ENCODE results near the gene ACVR1B. TPM values are rescaled to one million over a fixed set of nuclear protein-coding genes. Genes with fewer than 3 reads are reported as not detected.
A peak's percentile ranks its signal among the peaks of the same experiment; 100 is the strongest.

ACVR1B gene
- total RNA-seq, 2 donors from 2014 or later, result 6.8 TPM

- Mint-ChIP-seq H3K27me3 (no peaks in the 10 kb centered on the region), H3K27ac (no peak overlapping the region), H3K9me3 (no peaks in the 10 kb centered on the region), H3K36me3 (ENCODE audit: low read depth) (peaks cover 11% of the 10 kb centered on the region), H3K4me3 (no peak overlapping the region), H3K4me1 (peaks cover 14% of the 10 kb centered on the region)
- ATAC-seq (replicated peaks), result no peak
Observed at GRCh38 chr12:52019113-52019770, 67.7 kb downstream of the ACVR1B start.

- peak overlapping the region; percentile 29 for H3K4me3 Mint-ChIP-seq
- no peaks in the 10 kb centered on the region for H3K9me3 Mint-ChIP-seq
- H3K27me3 Mint-ChIP-seq, result no peaks in the 10 kb centered on the region
- peaks cover 14% of the 10 kb centered on the region for H3K36me3 Mint-ChIP-seq (ENCODE audit: low read depth)
- H3K4me1 Mint-ChIP-seq, result peaks cover 19% of the 10 kb centered on the region
- peak overlapping the region; percentile 34 for H3K27ac Mint-ChIP-seq
- no peak for ATAC-seq (replicated peaks)
Observed at GRCh38 chr12:52020539-52021336, 69.2 kb downstream of the ACVR1B start.

GRCh38 chr12:52022841-52023181 lies 71.3 kb downstream of the ACVR1B start:
- H3K9me3 Mint-ChIP-seq, result no peaks in the 10 kb centered on the region
- H3K4me3 Mint-ChIP-seq, result peak overlapping the region; percentile 83
- H3K4me1 Mint-ChIP-seq, result peaks cover 19% of the 10 kb centered on the region
- no peak overlapping the region for H3K27ac Mint-ChIP-seq
- peaks cover 4% of the 10 kb centered on the region for H3K36me3 Mint-ChIP-seq (ENCODE audit: low read depth)
- no peaks in the 10 kb centered on the region for H3K27me3 Mint-ChIP-seq
- peak; percentile 28 for ATAC-seq (replicated peaks)

GRCh38 chr12:52023182-52023975 lies 71.9 kb downstream of the ACVR1B start:
- Mint-ChIP-seq H3K9me3 (no peaks in the 10 kb centered on the region), H3K27ac (peak overlapping the region; percentile 85), H3K36me3 (ENCODE audit: low read depth) (peaks cover 4% of the 10 kb centered on the region), H3K27me3 (no peaks in the 10 kb centered on the region), H3K4me3 (peak overlapping the region; percentile 83), H3K4me1 (peaks cover 19% of the 10 kb centered on the region)
- ATAC-seq (replicated peaks), result peak; percentile 77

GRCh38 chr12:52023976-52024688 lies 72.6 kb downstream of the ACVR1B start:
- H3K27ac Mint-ChIP-seq, result peak overlapping the region; percentile 85
- no peaks in the 10 kb centered on the region for H3K9me3 Mint-ChIP-seq
- ATAC-seq (replicated peaks), result peak; percentile 14
- peaks cover 19% of the 10 kb centered on the region for H3K4me1 Mint-ChIP-seq
- no peaks in the 10 kb centered on the region for H3K27me3 Mint-ChIP-seq
- peak overlapping the region; percentile 83 for H3K4me3 Mint-ChIP-seq
- H3K36me3 Mint-ChIP-seq (ENCODE audit: low read depth), result peaks cover 4% of the 10 kb centered on the region

GRCh38 chr12:52024845-52025230 lies 73.3 kb downstream of the ACVR1B start:
- H3K4me1 Mint-ChIP-seq, result peaks cover 19% of the 10 kb centered on the region
- H3K9me3 Mint-ChIP-seq, result no peaks in the 10 kb centered on the region
- H3K36me3 Mint-ChIP-seq (ENCODE audit: low read depth), result peaks cover 4% of the 10 kb centered on the region
- ATAC-seq (replicated peaks), result peak; percentile 52
- peak overlapping the region; percentile 85 for H3K27ac Mint-ChIP-seq
- H3K27me3 Mint-ChIP-seq, result no peaks in the 10 kb centered on the region
- H3K4me3 Mint-ChIP-seq, result peak overlapping the region; percentile 83

- peak overlapping the region; percentile 85 for H3K27ac Mint-ChIP-seq
- peaks cover 6% of the 10 kb centered on the region for H3K4me1 Mint-ChIP-seq
- H3K4me3 Mint-ChIP-seq, result peak overlapping the region; percentile 83
- H3K27me3 Mint-ChIP-seq, result no peaks in the 10 kb centered on the region
- no peaks in the 10 kb centered on the region for H3K9me3 Mint-ChIP-seq
- peaks cover 4% of the 10 kb centered on the region for H3K36me3 Mint-ChIP-seq (ENCODE audit: low read depth)
- ATAC-seq (replicated peaks), result no peak
Observed at GRCh38 chr12:52026263-52026662, 74.8 kb downstream of the ACVR1B start.

GRCh38 chr12:52027085-52027843 lies 75.8 kb downstream of the ACVR1B start:
- H3K4me3 Mint-ChIP-seq, result no peak overlapping the region
- no peaks in the 10 kb centered on the region for H3K27me3 Mint-ChIP-seq
- H3K4me1 Mint-ChIP-seq, result peaks cover 6% of the 10 kb centered on the region
- no peak overlapping the region for H3K27ac Mint-ChIP-seq
- no peak for ATAC-seq (replicated peaks)
- peaks cover 4% of the 10 kb centered on the region for H3K36me3 Mint-ChIP-seq (ENCODE audit: low read depth)
- no peaks in the 10 kb centered on the region for H3K9me3 Mint-ChIP-seq

- H3K4me1 Mint-ChIP-seq, result peaks cover 17% of the 10 kb centered on the region
- H3K27me3 Mint-ChIP-seq, result no peaks in the 10 kb centered on the region
- H3K4me3 Mint-ChIP-seq, result no peak overlapping the region
- no peaks in the 10 kb centered on the region for H3K9me3 Mint-ChIP-seq
- no peak for ATAC-seq (replicated peaks)
- peaks cover 4% of the 10 kb centered on the region for H3K36me3 Mint-ChIP-seq (ENCODE audit: low read depth)
- H3K27ac Mint-ChIP-seq, result no peak overlapping the region
Observed at GRCh38 chr12:52029685-52030084, 78.2 kb downstream of the ACVR1B start.

- Mint-ChIP-seq H3K27me3 (no peaks in the 10 kb centered on the region), H3K4me1 (peaks cover 12% of the 10 kb centered on the region), H3K4me3 (peak overlapping the region; percentile 85), H3K36me3 (ENCODE audit: low read depth) (no peaks in the 10 kb centered on the region), H3K27ac (peak overlapping the region; percentile 72), H3K9me3 (no peaks in the 10 kb centered on the region)
- ATAC-seq (replicated peaks), result no peak
Observed at GRCh38 chr12:52032446-52032803, 80.9 kb downstream of the ACVR1B start.

- Mint-ChIP-seq H3K36me3 (ENCODE audit: low read depth) (no peaks in the 10 kb centered on the region), H3K4me1 (peaks cover 12% of the 10 kb centered on the region), H3K4me3 (peak overlapping the region; percentile 85), H3K27ac (peak overlapping the region; percentile 72), H3K9me3 (no peaks in the 10 kb centered on the region), H3K27me3 (no peaks in the 10 kb centered on the region)
- peak; percentile 98 for ATAC-seq (replicated peaks)
Observed at GRCh38 chr12:52032804-52033445, 81.4 kb downstream of the ACVR1B start.

- H3K27me3 Mint-ChIP-seq, result no peaks in the 10 kb centered on the region
- peaks cover 12% of the 10 kb centered on the region for H3K4me1 Mint-ChIP-seq
- no peak for ATAC-seq (replicated peaks)
- H3K9me3 Mint-ChIP-seq, result no peaks in the 10 kb centered on the region
- H3K4me3 Mint-ChIP-seq, result peak overlapping the region; percentile 85
- H3K27ac Mint-ChIP-seq, result peak overlapping the region; percentile 72
- no peaks in the 10 kb centered on the region for H3K36me3 Mint-ChIP-seq (ENCODE audit: low read depth)
Observed at GRCh38 chr12:52033446-52034140, 82.1 kb downstream of the ACVR1B start.

- no peaks in the 10 kb centered on the region for H3K9me3 Mint-ChIP-seq
- no peak overlapping the region for H3K27ac Mint-ChIP-seq
- H3K4me3 Mint-ChIP-seq, result peak overlapping the region; percentile 77
- peaks cover 19% of the 10 kb centered on the region for H3K4me1 Mint-ChIP-seq
- H3K36me3 Mint-ChIP-seq (ENCODE audit: low read depth), result no peaks in the 10 kb centered on the region
- ATAC-seq (replicated peaks), result no peak
- H3K27me3 Mint-ChIP-seq, result no peaks in the 10 kb centered on the region
Observed at GRCh38 chr12:52035190-52035589, 83.7 kb downstream of the ACVR1B start.
